ENCODE results near the gene SMC1B.

DNA sequence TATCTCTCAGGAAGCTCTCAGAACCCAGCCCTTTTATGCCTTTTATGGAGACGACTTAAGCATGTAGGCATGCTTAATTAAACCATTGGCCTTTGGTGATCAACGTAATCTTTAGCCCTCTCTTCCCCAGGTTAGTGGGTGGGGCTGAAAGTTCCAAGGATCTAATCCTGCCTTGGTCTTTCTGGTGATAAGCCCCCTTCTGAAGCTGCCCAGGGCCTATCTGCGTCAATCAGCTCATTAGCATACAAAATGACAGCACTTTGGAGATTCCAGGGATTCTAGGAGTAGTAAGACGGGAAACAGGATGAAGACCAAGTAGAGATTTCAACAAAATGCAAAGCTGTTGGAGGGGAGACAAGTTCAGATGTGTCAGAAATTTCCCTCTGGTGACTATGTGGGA, 100.5 kb downstream of the SMC1B start:
- no peak for TF ChIP-seq RAD51 (IDR thresholded peaks at IDR 0.05; ENCODE audit: borderline replicate concordance, low read depth)
- no peak for TF ChIP-seq XRCC5 (IDR thresholded peaks at IDR 0.05; ENCODE audit: low read depth, low read length)
- TF ChIP-seq, protein P1, sequence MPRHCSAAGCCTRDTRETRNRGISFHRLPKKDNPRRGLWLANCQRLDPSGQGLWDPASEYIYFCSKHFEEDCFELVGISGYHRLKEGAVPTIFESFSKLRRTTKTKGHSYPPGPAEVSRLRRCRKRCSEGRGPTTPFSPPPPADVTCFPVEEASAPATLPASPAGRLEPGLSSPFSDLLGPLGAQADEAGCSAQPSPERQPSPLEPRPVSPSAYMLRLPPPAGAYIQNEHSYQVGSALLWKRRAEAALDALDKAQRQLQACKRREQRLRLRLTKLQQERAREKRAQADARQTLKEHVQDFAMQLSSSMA (CRISPR knock-in tag; IDR thresholded peaks at IDR 0.05), result no peak
- TF ChIP-seq, protein P2, sequence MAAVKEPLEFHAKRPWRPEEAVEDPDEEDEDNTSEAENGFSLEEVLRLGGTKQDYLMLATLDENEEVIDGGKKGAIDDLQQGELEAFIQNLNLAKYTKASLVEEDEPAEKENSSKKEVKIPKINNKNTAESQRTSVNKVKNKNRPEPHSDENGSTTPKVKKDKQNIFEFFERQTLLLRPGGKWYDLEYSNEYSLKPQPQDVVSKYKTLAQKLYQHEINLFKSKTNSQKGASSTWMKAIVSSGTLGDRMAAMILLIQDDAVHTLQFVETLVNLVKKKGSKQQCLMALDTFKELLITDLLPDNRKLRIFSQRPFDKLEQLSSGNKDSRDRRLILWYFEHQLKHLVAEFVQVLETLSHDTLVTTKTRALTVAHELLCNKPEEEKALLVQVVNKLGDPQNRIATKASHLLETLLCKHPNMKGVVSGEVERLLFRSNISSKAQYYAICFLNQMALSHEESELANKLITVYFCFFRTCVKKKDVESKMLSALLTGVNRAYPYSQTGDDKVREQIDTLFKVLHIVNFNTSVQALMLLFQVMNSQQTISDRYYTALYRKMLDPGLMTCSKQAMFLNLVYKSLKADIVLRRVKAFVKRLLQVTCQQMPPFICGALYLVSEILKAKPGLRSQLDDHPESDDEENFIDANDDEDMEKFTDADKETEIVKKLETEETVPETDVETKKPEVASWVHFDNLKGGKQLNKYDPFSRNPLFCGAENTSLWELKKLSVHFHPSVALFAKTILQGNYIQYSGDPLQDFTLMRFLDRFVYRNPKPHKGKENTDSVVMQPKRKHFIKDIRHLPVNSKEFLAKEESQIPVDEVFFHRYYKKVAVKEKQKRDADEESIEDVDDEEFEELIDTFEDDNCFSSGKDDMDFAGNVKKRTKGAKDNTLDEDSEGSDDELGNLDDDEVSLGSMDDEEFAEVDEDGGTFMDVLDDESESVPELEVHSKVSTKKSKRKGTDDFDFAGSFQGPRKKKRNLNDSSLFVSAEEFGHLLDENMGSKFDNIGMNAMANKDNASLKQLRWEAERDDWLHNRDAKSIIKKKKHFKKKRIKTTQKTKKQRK (IDR thresholded peaks at IDR 0.05; ENCODE audit: borderline replicate concordance, low read depth, low read length), result no peak
- TF ChIP-seq HNRNPUL1 (IDR thresholded peaks at IDR 0.05; ENCODE audit: low read length), result no peak
- TF ChIP-seq SIRT6 (IDR thresholded peaks at IDR 0.05; ENCODE audit: low read depth, low read length), result no peak
- TF ChIP-seq, protein P3, sequence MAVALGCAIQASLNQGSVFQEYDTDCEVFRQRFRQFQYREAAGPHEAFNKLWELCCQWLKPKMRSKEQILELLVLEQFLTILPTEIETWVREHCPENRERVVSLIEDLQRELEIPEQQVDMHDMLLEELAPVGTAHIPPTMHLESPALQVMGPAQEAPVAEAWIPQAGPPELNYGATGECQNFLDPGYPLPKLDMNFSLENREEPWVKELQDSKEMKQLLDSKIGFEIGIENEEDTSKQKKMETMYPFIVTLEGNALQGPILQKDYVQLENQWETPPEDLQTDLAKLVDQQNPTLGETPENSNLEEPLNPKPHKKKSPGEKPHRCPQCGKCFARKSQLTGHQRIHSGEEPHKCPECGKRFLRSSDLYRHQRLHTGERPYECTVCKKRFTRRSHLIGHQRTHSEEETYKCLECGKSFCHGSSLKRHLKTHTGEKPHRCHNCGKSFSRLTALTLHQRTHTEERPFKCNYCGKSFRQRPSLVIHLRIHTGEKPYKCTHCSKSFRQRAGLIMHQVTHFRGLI (CRISPR knock-in tag; IDR thresholded peaks at IDR 0.05), result no peak

Measured in K562 (cell line).